H1 (cell line): ENCODE results near the gene ZNF521. TPM values are rescaled to one million over a fixed set of nuclear protein-coding genes. Genes with fewer than 3 reads are reported as not detected.

ENCODE experiments used
- CHD7 ChIP-seq: fragments of 300-600 bp; sonication (generic); IDR thresholded peaks from 2 replicates; pipeline ENCODE4 v1.7.1; 2012; ENCODE audit warnings: low read length, moderate library complexity, mild to moderate bottlenecking, inconsistent platforms; ENCODE audit not compliant: insufficient replicate concordance
- polyA plus RNA-seq, 7 experiments: library from polyadenylated mRNA; depleted of rRNA in 3 of 7; stranded (reverse) in 5 of 7; unstranded in 2 of 7; fragments of >200 nt in 5 of 7; fragments of 200-250 nt in 2 of 7; gene quantifications; 1 replicate in 5 of 7; 2 replicates in 1 of 7; 4 replicates in 1 of 7; pipeline versions ENCODE4 v1.2.1 to v1.2.3, GENCODE V29; 2011 to 2013; ENCODE audit warnings: missing spikeins in 2 of 7, mixed read lengths in 2 of 7
- total RNA-seq: library from RNA; stranded (reverse); fragmentation: NEBNext Ultra II Directional; extraction: Animal tissue kit (Norgen Biotek cat#: 25700); gene quantifications from 2 replicates; pipeline ENCODE4 v1.2.1, GENCODE V29; 2021

The ZNF521 gene
- total and polyA plus RNA-seq, 2 of the 8 experiments (the other 6 are each of a cell fraction or from before 2014, with no cell fraction given), result 9.5 to 15.8 TPM

- no peak for TF ChIP-seq CHD7
These were observed 206.0 kb downstream of the ZNF521 start (continued) for GRCh38 chr18:25145731-25146511.
